Neural progenitor cell (in vitro differentiated cells): ENCODE results near the gene AIMP1. TPM values are rescaled to one million over a fixed set of nuclear protein-coding genes. Genes with fewer than 3 reads are reported as not detected.

Experiments used
- DNase-seq: peaks from one replicate; pipeline ENCODE4 v3.0.0-alpha.2; 2016; ENCODE audit warnings: low spot score
- H2AFZ ChIP-seq: fragments of 200-600 bp; sonication (generic); replicated peaks from 2 replicates; pipeline ENCODE4 v1.6.1; 2016; ENCODE audit warnings: antibody characterized with exemption
- H3F3A ChIP-seq: fragments of 200-600 bp; sonication (generic); 2 replicates; pipeline ENCODE4 v1.6.1; 2016; ENCODE audit warnings: antibody characterized with exemption, low read depth
- H3K27ac ChIP-seq: fragments of 200-600 bp; sonication (generic); 2 replicates; pipeline ENCODE4 v1.5.1; 2016; ENCODE audit warnings: mild to moderate bottlenecking
- H3K27me3 ChIP-seq: fragments of 200-600 bp; sonication (generic); 2 replicates; pipeline ENCODE4 v1.6.1; 2016; ENCODE audit warnings: mild to moderate bottlenecking, moderate library complexity
- H3K36me3 ChIP-seq: fragments of 200-600 bp; sonication (generic); 2 replicates; pipeline ENCODE4 v1.5.1; 2016
- H3K4me1 ChIP-seq: fragments of 200-600 bp; sonication (generic); 2 replicates; pipeline ENCODE4 v1.6.1; 2016; ENCODE audit warnings: mixed run types
- H3K4me2 ChIP-seq: fragments of 200-600 bp; sonication (generic); 2 replicates; pipeline ENCODE4 v1.6.1; 2016
- H3K4me3 ChIP-seq: fragments of 200-600 bp; sonication (generic); 2 replicates; pipeline ENCODE4 v1.5.1; 2016
- H3K79me2 ChIP-seq: fragments of 200-600 bp; sonication (generic); 2 replicates; pipeline ENCODE4 v1.6.1; 2016; ENCODE audit warnings: low read depth
- H3K9ac ChIP-seq: fragments of 200-600 bp; sonication (generic); 2 replicates; pipeline ENCODE4 v1.6.1; 2016
- H3K9me3 ChIP-seq: fragments of 200-600 bp; sonication (generic); 2 replicates; pipeline ENCODE4 v1.5.1; 2016; ENCODE audit warnings: low read depth
- H4K20me1 ChIP-seq: fragments of 200-600 bp; sonication (generic); 2 replicates; pipeline ENCODE4 v1.6.1; 2016; ENCODE audit warnings: low read depth
- H3K27ac Mint-ChIP-seq: 3 replicates; pipeline ENCODE4 v1.8.0; 2021; ENCODE audit warnings: mixed read lengths
- H3K27me3 Mint-ChIP-seq: 2 replicates; pipeline ENCODE4 v1.8.0; 2022; ENCODE audit warnings: low read depth, mild to moderate bottlenecking, inconsistent platforms, moderate library complexity, mixed read lengths; ENCODE audit not compliant: insufficient read depth
- H3K36me3 Mint-ChIP-seq: 3 replicates; pipeline ENCODE4 v1.8.0; 2021; ENCODE audit warnings: mixed read lengths
- H3K4me1 Mint-ChIP-seq: 3 replicates; pipeline ENCODE4 v1.8.0; 2021; ENCODE audit warnings: mixed read lengths
- H3K4me3 Mint-ChIP-seq: 3 replicates; pipeline ENCODE4 v1.8.0; 2021; ENCODE audit warnings: mild to moderate bottlenecking, moderate library complexity, mixed read lengths
- H3K9me3 Mint-ChIP-seq: 3 replicates; pipeline ENCODE4 v1.8.0; 2020; ENCODE audit warnings: mixed read lengths
- EZH2 ChIP-seq: fragments of 200-600 bp; sonication (generic); IDR thresholded peaks from 2 replicates; pipeline ENCODE4 v1.6.1; 2017; ENCODE audit warnings: antibody characterized with exemption, mild to moderate bottlenecking, moderate library complexity
- EZH2phosphoT487 ChIP-seq: fragments of 200-600 bp; sonication (generic); IDR thresholded peaks from 2 replicates; pipeline ENCODE4 v1.6.1; 2017; ENCODE audit warnings: antibody characterized with exemption
- total RNA-seq: library from RNA; depleted of rRNA; stranded (reverse); fragments of >200 nt; gene quantifications from 2 replicates; pipeline ENCODE4 v1.2.3, GENCODE V29; 2015; ENCODE audit warnings: low replicate concordance
- TF ChIP-seq, protein P1 (sequence below): fragments of 200-600 bp; sonication (generic); IDR thresholded peaks from 2 replicates; pipeline ENCODE4 v1.5.1; 2017; ENCODE audit warnings: antibody characterized with exemption, mild to moderate bottlenecking

Gene AIMP1
- total RNA-seq, 1 donor from 2014 or later, result 64.2 TPM

DNA sequence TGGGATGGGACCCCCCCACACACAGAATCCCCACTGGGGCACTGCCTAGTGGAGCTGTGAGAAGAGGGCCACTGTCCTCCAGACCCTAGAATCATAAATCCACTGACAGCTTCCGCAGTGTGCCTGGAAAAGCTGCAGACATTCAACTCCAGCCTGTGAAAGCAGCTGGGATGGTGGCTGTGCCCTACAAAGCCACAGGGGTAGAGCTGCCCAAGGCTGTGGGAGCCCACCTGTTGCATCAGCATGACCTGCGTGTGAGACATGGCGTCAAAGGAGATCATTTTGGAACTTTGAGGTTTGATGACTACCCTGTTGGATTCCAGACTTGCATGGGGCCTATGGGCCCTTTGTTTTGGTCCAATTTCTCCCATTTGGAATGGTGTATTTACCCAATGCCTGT is 22.3 kb downstream of the AIMP1 start:
- H3K4me2 ChIP-seq, result no peak overlapping the region
- TF ChIP-seq, protein P1, sequence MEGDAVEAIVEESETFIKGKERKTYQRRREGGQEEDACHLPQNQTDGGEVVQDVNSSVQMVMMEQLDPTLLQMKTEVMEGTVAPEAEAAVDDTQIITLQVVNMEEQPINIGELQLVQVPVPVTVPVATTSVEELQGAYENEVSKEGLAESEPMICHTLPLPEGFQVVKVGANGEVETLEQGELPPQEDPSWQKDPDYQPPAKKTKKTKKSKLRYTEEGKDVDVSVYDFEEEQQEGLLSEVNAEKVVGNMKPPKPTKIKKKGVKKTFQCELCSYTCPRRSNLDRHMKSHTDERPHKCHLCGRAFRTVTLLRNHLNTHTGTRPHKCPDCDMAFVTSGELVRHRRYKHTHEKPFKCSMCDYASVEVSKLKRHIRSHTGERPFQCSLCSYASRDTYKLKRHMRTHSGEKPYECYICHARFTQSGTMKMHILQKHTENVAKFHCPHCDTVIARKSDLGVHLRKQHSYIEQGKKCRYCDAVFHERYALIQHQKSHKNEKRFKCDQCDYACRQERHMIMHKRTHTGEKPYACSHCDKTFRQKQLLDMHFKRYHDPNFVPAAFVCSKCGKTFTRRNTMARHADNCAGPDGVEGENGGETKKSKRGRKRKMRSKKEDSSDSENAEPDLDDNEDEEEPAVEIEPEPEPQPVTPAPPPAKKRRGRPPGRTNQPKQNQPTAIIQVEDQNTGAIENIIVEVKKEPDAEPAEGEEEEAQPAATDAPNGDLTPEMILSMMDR, result no peak
- TF ChIP-seq EZH2 (no peak), EZH2phosphoT487 (no peak)
- H3K27me3 ChIP-seq, result no peaks in the 10 kb centered on the region
- H3K36me3 Mint-ChIP-seq, result peaks cover 43% of the 10 kb centered on the region
- H3K9me3 Mint-ChIP-seq, result no peaks in the 10 kb centered on the region
- no peak overlapping the region for H3K27ac ChIP-seq
- H3K4me1 Mint-ChIP-seq, result no peaks in the 10 kb centered on the region
- H3K4me3 Mint-ChIP-seq, result no peak overlapping the region
- H3K27ac Mint-ChIP-seq, result no peak overlapping the region
- no peaks in the 10 kb centered on the region for H3K9me3 ChIP-seq
- no peaks in the 10 kb centered on the region for H3K4me1 ChIP-seq
- H4K20me1 ChIP-seq, result no peaks in the 10 kb centered on the region
- no peak overlapping the region for H3K4me3 ChIP-seq
- no peaks in the 10 kb centered on the region for H3K27me3 Mint-ChIP-seq
- no peak for DNase-seq
- H3K79me2 ChIP-seq, result peaks cover 34% of the 10 kb centered on the region
- H3F3A ChIP-seq, result no peaks in the 10 kb centered on the region
- no peak overlapping the region for H2AFZ ChIP-seq
- H3K36me3 ChIP-seq, result peaks cover 13% of the 10 kb centered on the region
- H3K9ac ChIP-seq, result no peak overlapping the region

DNA sequence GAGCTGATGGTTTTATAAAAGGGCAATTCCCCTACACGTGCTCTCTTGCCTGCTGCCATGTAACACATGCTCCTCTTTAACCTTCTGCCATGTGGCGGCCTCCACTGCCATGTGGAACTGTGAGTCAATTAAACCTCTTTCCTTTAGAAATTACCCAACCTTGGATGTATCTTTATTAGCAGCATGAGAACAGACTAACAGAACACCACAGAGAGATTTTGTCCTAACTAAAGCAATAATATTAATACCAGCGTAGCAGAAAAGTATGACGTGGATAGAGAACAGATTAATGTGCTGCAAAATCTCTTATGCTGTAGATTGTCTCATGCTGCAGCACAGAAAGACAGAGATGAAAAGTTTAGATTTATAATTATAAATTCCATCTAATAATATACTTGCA is 23.1 kb downstream of the AIMP1 start:
- no peak for DNase-seq
- Histone ChIP-seq H4K20me1 (no peaks in the 10 kb centered on the region), H3K9ac (no peak overlapping the region), H3K79me2 (peaks cover 36% of the 10 kb centered on the region), H3F3A (no peaks in the 10 kb centered on the region), H3K36me3 (peaks cover 11% of the 10 kb centered on the region), H3K27me3 (no peaks in the 10 kb centered on the region), H3K9me3 (no peaks in the 10 kb centered on the region), H2AFZ (no peak overlapping the region), H3K4me1 (no peaks in the 10 kb centered on the region), H3K4me3 (no peak overlapping the region), H3K27ac (no peak overlapping the region), H3K4me2 (no peak overlapping the region)
- no peak overlapping the region for H3K27ac Mint-ChIP-seq
- no peaks in the 10 kb centered on the region for H3K4me1 Mint-ChIP-seq
- H3K9me3 Mint-ChIP-seq, result no peaks in the 10 kb centered on the region
- H3K4me3 Mint-ChIP-seq, result no peak overlapping the region
- H3K36me3 Mint-ChIP-seq, result peaks cover 43% of the 10 kb centered on the region
- no peaks in the 10 kb centered on the region for H3K27me3 Mint-ChIP-seq
- TF ChIP-seq EZH2phosphoT487, result no peak
- TF ChIP-seq, protein P1, result no peak
- TF ChIP-seq EZH2, result no peak

DNA sequence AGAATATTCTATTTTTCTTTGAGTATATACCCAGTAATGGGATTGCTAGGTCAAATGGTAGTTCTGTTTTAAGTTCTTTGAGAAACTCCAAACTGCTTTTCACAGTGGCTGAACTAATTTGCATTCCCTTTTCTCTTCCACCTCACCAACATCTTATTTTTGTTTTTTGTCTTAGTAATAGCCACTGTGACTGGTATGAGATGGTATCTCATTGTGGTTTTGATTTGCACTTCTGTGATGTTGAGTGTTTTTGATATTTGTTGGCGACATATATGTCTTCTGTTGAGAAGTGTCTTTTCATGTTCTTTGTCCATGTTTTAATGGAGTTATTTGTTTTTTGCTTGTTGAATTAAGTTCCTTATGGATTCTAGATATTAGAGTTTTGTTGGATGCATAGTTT is 24.4 kb downstream of the AIMP1 start:
- Histone ChIP-seq H3K9ac (no peak overlapping the region), H4K20me1 (no peaks in the 10 kb centered on the region), H3K79me2 (peaks cover 36% of the 10 kb centered on the region), H3K9me3 (no peaks in the 10 kb centered on the region), H3K36me3 (peaks cover 5% of the 10 kb centered on the region), H3K27ac (no peak overlapping the region), H3K4me1 (no peaks in the 10 kb centered on the region), H3K27me3 (no peaks in the 10 kb centered on the region), H3F3A (no peaks in the 10 kb centered on the region), H2AFZ (no peak overlapping the region), H3K4me3 (no peak overlapping the region), H3K4me2 (no peak overlapping the region)
- peaks cover 43% of the 10 kb centered on the region for H3K36me3 Mint-ChIP-seq
- TF ChIP-seq EZH2phosphoT487 (no peak), EZH2 (no peak)
- TF ChIP-seq, protein P1, result no peak
- H3K4me1 Mint-ChIP-seq, result no peaks in the 10 kb centered on the region
- H3K27ac Mint-ChIP-seq, result no peak overlapping the region
- no peaks in the 10 kb centered on the region for H3K9me3 Mint-ChIP-seq
- no peak for DNase-seq
- no peak overlapping the region for H3K4me3 Mint-ChIP-seq
- no peaks in the 10 kb centered on the region for H3K27me3 Mint-ChIP-seq
